ENCODE data around the gene SNX20.

DNA sequence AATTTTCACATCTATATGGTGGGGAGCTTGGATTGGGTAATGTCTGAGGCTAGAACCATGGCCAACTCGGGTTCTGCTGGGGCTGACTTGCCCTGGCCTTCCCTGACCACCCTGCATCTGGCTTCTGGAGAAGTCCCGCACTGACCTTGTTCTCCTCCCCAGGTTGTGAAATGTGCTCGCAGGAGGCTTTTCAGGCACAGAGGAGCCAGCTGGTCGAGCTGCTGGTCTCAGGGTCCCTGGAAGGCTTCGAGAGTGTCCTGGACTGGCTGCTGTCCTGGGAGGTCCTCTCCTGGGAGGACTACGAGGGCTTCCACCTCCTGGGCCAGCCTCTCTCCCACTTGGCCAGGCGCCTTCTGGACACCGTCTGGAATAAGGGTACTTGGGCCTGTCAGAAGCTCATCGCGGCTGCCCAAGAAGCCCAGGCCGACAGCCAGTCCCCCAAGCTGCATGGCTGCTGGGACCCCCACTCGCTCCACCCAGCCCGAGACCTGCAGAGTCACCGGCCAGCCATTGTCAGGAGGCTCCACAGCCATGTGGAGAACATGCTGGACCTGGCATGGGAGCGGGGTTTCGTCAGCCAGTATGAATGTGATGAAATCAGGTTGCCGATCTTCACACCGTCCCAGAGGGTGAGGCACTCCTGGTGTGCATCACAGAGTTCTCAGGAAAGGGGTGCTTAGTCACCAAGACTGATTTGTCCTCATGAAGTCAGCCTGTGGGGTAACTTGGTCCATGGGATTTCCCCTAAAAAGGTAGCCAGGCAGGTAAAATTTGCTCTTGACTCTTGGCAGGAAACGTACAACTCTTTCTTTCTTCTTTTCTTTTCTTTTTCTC lies 18.4 kb upstream of the SNX20 start:
- TF ChIP-seq POLR2A (IDR thresholded peaks at IDR 0.05; ENCODE audit: low read length), result no peak
- TF ChIP-seq GATA1 (IDR thresholded peaks at IDR 0.05; ENCODE audit: low read depth, low read length), result no peak

All from erythroblast (primary cell).